ENCODE data around the gene SYT15.

DNA sequence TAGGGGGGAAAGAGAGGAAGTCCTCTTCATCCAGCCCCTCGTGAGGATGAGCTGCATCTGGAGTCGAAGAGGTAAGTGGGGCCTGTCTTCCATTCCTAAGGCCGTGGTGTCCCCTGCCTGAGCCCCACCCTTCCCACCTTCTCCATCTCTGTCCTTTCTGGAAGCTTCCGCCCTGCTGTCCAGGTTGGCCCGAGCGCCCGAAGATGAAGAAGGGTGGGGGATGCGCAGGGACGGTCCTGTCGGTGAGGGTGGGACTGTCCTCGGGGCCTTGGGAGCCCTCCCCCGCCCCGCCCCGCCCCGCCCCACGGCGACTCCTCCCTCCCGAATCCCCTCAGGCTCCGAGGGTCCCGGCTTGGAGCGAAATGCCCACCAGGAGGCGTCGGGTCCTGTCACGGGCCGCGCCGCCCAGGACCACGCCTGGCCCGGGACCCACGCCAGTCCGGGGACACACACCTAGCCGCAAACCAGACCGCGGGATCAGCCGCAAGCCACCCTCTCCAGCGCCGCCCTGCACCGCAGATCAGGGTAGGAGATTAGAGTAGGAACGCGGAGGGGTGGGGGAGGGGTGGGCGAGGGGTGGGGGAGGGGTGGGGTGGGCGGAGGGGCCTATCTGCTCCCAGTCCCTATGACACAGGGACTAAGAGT, 37.8 kb upstream of the SYT15 start:
- TF ChIP-seq POLR2AphosphoS5 (IDR thresholded peaks at IDR 0.05; ENCODE audit: low read depth, low read length), result no peak
- TF ChIP-seq, protein P1, sequence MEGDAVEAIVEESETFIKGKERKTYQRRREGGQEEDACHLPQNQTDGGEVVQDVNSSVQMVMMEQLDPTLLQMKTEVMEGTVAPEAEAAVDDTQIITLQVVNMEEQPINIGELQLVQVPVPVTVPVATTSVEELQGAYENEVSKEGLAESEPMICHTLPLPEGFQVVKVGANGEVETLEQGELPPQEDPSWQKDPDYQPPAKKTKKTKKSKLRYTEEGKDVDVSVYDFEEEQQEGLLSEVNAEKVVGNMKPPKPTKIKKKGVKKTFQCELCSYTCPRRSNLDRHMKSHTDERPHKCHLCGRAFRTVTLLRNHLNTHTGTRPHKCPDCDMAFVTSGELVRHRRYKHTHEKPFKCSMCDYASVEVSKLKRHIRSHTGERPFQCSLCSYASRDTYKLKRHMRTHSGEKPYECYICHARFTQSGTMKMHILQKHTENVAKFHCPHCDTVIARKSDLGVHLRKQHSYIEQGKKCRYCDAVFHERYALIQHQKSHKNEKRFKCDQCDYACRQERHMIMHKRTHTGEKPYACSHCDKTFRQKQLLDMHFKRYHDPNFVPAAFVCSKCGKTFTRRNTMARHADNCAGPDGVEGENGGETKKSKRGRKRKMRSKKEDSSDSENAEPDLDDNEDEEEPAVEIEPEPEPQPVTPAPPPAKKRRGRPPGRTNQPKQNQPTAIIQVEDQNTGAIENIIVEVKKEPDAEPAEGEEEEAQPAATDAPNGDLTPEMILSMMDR (IDR thresholded peaks at IDR 0.05 in 2 of 3, conservative IDR thresholded peaks at IDR 0.05 in 1 of 3; ENCODE audit: borderline replicate concordance in 1 of 3, insufficient read depth in 1 of 3, low read depth in 2 of 3, low read length in 2 of 3), result no peak

Measured in HCT116 (cell line).